ENCODE data around the gene TCHP.

The TCHP gene

DNA sequence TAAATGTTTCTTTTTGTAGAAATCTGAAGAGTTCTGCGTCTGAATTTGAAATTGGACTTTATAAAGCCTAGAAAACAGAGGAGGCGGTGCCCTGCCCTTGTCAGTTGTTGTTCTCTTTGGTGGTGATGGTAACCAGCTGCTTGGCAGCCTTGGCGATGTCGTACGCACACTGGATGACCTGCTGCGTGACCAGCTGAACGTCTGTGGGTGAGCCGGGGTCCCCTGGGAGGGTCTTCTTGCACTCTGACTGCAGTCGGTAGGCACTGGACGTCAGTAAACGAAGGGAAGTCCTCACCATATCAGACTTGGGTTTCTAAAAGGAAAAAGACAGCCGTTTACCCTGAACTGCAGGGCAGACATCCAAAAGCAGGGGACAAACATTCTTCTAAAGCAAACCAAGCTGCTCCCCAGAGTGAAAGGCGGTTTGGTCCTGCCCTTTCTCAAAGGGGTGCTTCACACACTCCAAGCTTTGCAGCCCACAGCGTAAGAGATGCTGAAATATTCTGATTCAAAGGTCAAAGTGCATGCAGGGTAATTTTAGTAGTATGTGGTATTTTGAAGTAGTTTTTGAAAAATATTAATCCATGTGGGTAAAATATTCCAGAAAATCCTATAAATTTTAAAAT lies 32.9 kb downstream of the TCHP start:
- Histone ChIP-seq H3K27ac (ENCODE audit: insufficient read depth, low read depth, low read length, poor library complexity, severe bottlenecking) (no peak overlapping the region), H3K36me3 (ENCODE audit: control insufficient read depth, insufficient read depth, low read length) (peaks cover 3% of the 10 kb centered on the region), H3K4me3 (ENCODE audit: insufficient read depth, low read depth, low read length) (no peak overlapping the region), H3K9me3 (ENCODE audit: control insufficient read depth, low read length) (no peaks in the 10 kb centered on the region), H3K4me1 (ENCODE audit: control insufficient read depth, insufficient read depth, low read length) (no peaks in the 10 kb centered on the region), H3K27me3 (ENCODE audit: control insufficient read depth, insufficient read depth, low read length, poor library complexity, severe bottlenecking) (no peaks in the 10 kb centered on the region)
- 93 to 95% methylated on average over 14 of the region's 14 CpGs for WGBS, 2 experiments

GRCh38 chr12:109934026-109934425 lies 34.0 kb downstream of the TCHP start:
- Histone ChIP-seq H3K27me3 (ENCODE audit: control insufficient read depth, insufficient read depth, low read length, poor library complexity, severe bottlenecking) (no peaks in the 10 kb centered on the region), H3K9me3 (ENCODE audit: control insufficient read depth, low read length) (no peaks in the 10 kb centered on the region), H3K4me1 (ENCODE audit: control insufficient read depth, insufficient read depth, low read length) (no peaks in the 10 kb centered on the region), H3K36me3 (ENCODE audit: control insufficient read depth, insufficient read depth, low read length) (peaks cover 12% of the 10 kb centered on the region), H3K27ac (ENCODE audit: insufficient read depth, low read depth, low read length, poor library complexity, severe bottlenecking) (no peak overlapping the region), H3K4me3 (ENCODE audit: insufficient read depth, low read depth, low read length) (no peak overlapping the region)
- WGBS, 2 experiments, result 91 to 93% methylated on average over 5 of the region's 5 CpGs

- no peaks in the 10 kb centered on the region for H3K27me3 ChIP-seq (ENCODE audit: control insufficient read depth, insufficient read depth, low read length, poor library complexity, severe bottlenecking)
- no peaks in the 10 kb centered on the region for H3K9me3 ChIP-seq (ENCODE audit: control insufficient read depth, low read length)
- H3K4me3 ChIP-seq (ENCODE audit: insufficient read depth, low read depth, low read length), result no peak overlapping the region
- peaks cover 12% of the 10 kb centered on the region for H3K36me3 ChIP-seq (ENCODE audit: control insufficient read depth, insufficient read depth, low read length)
- 94 to 95% methylated on average over 5 of the region's 5 CpGs for WGBS, 2 experiments
- no peaks in the 10 kb centered on the region for H3K4me1 ChIP-seq (ENCODE audit: control insufficient read depth, insufficient read depth, low read length)
- H3K27ac ChIP-seq (ENCODE audit: insufficient read depth, low read depth, low read length, poor library complexity, severe bottlenecking), result no peak overlapping the region
Observed at GRCh38 chr12:109937371-109937770, 37.3 kb downstream of the TCHP start.

DNA sequence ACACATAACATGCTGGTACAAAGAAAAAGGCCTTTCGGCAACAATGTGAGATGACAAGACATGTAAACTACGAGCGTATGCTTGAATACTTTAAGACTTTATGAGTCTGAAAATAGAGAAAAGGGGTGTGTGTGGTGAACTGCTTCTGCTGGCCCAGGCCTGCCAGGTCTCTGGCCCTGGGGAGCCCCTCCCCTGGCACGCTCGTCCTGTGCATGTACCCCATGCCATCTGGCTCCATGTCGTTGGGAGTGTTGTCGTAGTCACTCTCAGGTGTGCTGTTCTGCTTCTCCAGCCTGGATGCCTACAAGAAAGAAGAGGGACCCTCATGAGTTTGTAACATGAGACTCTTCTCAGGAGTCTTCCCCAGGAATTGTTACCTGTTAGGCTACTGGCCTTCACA lies 38.9 kb downstream of the TCHP start:
- peaks cover 12% of the 10 kb centered on the region for H3K36me3 ChIP-seq (ENCODE audit: control insufficient read depth, insufficient read depth, low read length)

DNA sequence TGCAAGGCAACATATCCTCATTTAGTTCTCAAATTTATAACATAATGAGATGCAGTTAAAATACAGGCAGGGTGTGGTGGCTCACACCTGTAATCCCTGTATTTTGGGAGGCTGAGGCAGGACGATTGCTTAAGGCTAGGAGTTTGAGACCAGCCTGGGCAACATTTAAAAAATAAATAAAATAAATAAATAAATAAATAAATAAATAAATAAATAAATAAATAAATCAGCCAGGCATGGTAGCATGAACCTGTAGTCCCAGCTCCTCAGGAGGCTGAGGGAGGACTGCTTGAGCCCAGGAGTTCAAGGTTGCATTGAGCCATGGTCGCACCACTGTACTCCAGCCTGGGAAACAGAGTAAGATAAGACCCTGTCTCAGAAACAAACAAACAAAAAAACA lies 39.4 kb downstream of the TCHP start:
- 86 to 95% methylated on average over 2 of the region's 2 CpGs for WGBS, 2 experiments
- no peak overlapping the region for H3K4me3 ChIP-seq (ENCODE audit: insufficient read depth, low read depth, low read length)
- no peak overlapping the region for H3K27ac ChIP-seq (ENCODE audit: insufficient read depth, low read depth, low read length, poor library complexity, severe bottlenecking)
- H3K9me3 ChIP-seq (ENCODE audit: control insufficient read depth, low read length), result no peaks in the 10 kb centered on the region
- H3K4me1 ChIP-seq (ENCODE audit: control insufficient read depth, insufficient read depth, low read length), result no peaks in the 10 kb centered on the region
- no peaks in the 10 kb centered on the region for H3K27me3 ChIP-seq (ENCODE audit: control insufficient read depth, insufficient read depth, low read length, poor library complexity, severe bottlenecking)
- peaks cover 12% of the 10 kb centered on the region for H3K36me3 ChIP-seq (ENCODE audit: control insufficient read depth, insufficient read depth, low read length)

More for the DNA sequence above, 38.9 kb downstream of the TCHP start:
- Histone ChIP-seq H3K27me3 (ENCODE audit: control insufficient read depth, insufficient read depth, low read length, poor library complexity, severe bottlenecking) (no peaks in the 10 kb centered on the region), H3K4me1 (ENCODE audit: control insufficient read depth, insufficient read depth, low read length) (no peaks in the 10 kb centered on the region), H3K4me3 (ENCODE audit: insufficient read depth, low read depth, low read length) (no peak overlapping the region), H3K27ac (ENCODE audit: insufficient read depth, low read depth, low read length, poor library complexity, severe bottlenecking) (no peak overlapping the region), H3K9me3 (ENCODE audit: control insufficient read depth, low read length) (no peaks in the 10 kb centered on the region)
- WGBS, 2 experiments, result 95 to 97% methylated on average over 7 of the region's 7 CpGs

DNA sequence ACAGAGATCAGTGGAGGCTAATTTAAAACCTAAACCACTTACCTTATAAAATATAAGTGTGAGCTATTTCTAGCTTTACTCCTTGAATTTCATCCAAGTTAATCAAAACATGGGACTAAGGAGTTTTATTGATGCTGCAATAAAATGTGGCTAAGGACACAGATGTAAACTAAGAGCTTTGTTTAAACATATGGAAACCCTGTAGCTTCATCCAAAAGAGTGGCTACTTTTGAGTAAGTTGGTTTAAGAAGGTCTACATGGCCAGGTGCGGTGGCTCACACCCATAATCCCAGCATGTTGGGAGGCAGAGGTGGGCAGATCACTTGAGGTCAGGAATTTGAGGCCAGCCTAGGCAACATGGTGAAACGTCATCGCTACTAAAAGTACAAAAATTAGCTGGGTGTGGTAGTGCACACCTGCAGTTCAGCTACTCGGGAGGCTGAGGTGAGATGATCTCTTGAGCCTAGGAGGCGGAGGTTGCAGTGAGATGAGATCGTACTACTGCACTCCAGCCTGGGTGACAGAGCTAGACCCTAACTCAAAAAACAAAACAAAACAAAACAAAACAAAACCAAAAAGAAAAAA lies 40.4 kb downstream of the TCHP start:
- Histone ChIP-seq H3K36me3 (ENCODE audit: control insufficient read depth, insufficient read depth, low read length) (peaks cover 12% of the 10 kb centered on the region), H3K27ac (ENCODE audit: insufficient read depth, low read depth, low read length, poor library complexity, severe bottlenecking) (no peak overlapping the region), H3K27me3 (ENCODE audit: control insufficient read depth, insufficient read depth, low read length, poor library complexity, severe bottlenecking) (no peaks in the 10 kb centered on the region), H3K4me1 (ENCODE audit: control insufficient read depth, insufficient read depth, low read length) (peaks cover 8% of the 10 kb centered on the region), H3K4me3 (ENCODE audit: insufficient read depth, low read depth, low read length) (no peak overlapping the region), H3K9me3 (ENCODE audit: control insufficient read depth, low read length) (no peaks in the 10 kb centered on the region)
- 87 to 88% methylated on average over 6 of the region's 6 CpGs for WGBS, 2 experiments

DNA sequence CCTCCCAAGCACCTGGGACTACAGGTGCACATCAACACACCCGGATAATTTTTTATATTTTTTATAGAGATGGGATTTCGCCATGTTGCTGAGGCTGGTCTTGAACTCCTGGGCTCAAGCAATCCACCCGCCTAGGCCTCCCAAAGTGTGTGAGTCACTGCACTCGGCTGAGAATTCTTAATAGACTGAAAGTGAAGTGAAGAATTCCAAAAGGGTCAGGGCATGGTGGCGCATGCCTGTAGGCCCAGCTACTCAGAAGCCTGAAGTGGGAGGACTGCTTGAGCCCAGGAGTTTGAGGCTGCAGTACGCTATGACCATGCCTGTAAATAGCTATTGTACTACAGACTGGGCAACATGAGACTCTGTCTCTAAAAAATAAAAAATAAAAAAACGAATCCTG lies 43.7 kb downstream of the TCHP start:
- Histone ChIP-seq H3K27me3 (ENCODE audit: control insufficient read depth, insufficient read depth, low read length, poor library complexity, severe bottlenecking) (no peaks in the 10 kb centered on the region), H3K4me3 (ENCODE audit: insufficient read depth, low read depth, low read length) (no peak overlapping the region), H3K9me3 (ENCODE audit: control insufficient read depth, low read length) (no peaks in the 10 kb centered on the region), H3K4me1 (ENCODE audit: control insufficient read depth, insufficient read depth, low read length) (peaks cover 22% of the 10 kb centered on the region), H3K27ac (ENCODE audit: insufficient read depth, low read depth, low read length, poor library complexity, severe bottlenecking) (no peak overlapping the region), H3K36me3 (ENCODE audit: control insufficient read depth, insufficient read depth, low read length) (peaks cover 2% of the 10 kb centered on the region)
- 91 to 94% methylated on average over 7 of the region's 7 CpGs for WGBS, 2 experiments

DNA sequence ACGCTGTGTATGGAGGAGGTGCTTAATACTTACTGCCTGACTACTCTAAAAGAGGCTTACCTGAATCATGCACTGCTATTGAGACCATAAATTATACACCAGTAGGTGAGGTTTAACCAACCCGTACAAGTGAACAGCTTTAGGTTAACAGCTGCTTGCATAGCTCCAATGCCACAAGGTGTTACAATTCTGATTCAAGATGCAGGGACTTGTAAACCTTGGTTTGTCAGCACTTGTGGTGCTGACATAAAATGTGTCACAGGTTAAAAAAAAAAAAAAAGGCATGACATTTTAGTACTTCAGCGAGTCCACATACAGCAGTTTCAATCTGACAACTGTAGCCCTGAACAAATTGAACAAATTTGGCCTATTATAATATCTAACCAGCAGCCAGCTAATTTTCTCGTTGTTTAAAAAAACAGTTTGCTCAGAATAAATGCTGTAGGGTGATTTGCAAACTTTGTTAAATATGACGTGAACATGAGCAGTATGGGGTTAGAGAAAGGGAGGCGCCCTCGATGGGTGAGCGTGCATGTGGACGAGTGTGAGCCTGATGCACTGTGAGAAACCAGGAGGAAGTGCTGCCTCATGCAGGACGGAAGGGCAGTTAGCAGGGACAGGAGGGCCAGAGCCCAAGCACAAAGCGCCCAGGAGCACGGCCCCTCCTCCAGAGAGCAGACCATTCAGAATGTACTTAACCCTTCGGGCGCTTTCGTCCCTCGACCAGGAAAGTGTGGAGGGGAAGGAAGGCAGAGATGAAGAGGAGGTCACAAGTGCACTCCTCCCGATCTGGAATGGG lies 44.7 kb downstream of the TCHP start:
- 24% methylated on average over 17 of the region's 17 CpGs for WGBS, 2 experiments
- Histone ChIP-seq H3K27ac (ENCODE audit: insufficient read depth, low read depth, low read length, poor library complexity, severe bottlenecking) (no peak overlapping the region), H3K4me1 (ENCODE audit: control insufficient read depth, insufficient read depth, low read length) (peaks cover 22% of the 10 kb centered on the region)

GRCh38 chr12:109946505-109946904 lies 46.4 kb downstream of the TCHP start:
- peaks cover 22% of the 10 kb centered on the region for H3K4me1 ChIP-seq (ENCODE audit: control insufficient read depth, insufficient read depth, low read length)
- H3K36me3 ChIP-seq (ENCODE audit: control insufficient read depth, insufficient read depth, low read length), result peaks cover 8% of the 10 kb centered on the region
- H3K4me3 ChIP-seq (ENCODE audit: insufficient read depth, low read depth, low read length), result no peak overlapping the region

More for the DNA sequence above, 44.7 kb downstream of the TCHP start:
- H3K4me3 ChIP-seq (ENCODE audit: insufficient read depth, low read depth, low read length), result no peak overlapping the region
- H3K36me3 ChIP-seq (ENCODE audit: control insufficient read depth, insufficient read depth, low read length), result no peaks in the 10 kb centered on the region
- H3K27me3 ChIP-seq (ENCODE audit: control insufficient read depth, insufficient read depth, low read length, poor library complexity, severe bottlenecking), result no peaks in the 10 kb centered on the region
- no peaks in the 10 kb centered on the region for H3K9me3 ChIP-seq (ENCODE audit: control insufficient read depth, low read length)

DNA sequence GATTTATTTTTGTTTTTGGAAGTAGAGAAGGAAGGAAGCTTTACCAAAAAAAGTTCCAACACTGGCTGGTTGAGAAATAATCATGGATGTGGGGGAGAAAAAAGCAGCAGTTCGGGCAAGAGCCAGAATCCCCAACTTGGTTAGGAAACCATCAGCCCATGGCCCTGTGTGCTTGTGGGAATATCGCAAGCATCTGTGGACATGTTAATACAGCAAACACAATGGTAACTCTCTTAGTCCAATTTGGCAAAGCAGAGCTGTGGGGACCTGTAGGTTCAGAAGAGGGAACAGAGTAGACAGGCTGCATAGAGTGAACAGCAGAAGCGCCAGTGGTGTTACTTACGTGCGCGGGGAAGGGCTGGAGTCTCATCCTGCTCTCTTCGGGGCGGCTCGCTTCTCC lies 46.8 kb downstream of the TCHP start:
- no peak overlapping the region for H3K27ac ChIP-seq (ENCODE audit: insufficient read depth, low read depth, low read length, poor library complexity, severe bottlenecking)
- H3K4me3 ChIP-seq (ENCODE audit: insufficient read depth, low read depth, low read length), result no peak overlapping the region
- H3K9me3 ChIP-seq (ENCODE audit: control insufficient read depth, low read length), result no peaks in the 10 kb centered on the region
- WGBS, 2 experiments, result 92 to 93% methylated on average over 9 of the region's 9 CpGs
- no peaks in the 10 kb centered on the region for H3K27me3 ChIP-seq (ENCODE audit: control insufficient read depth, insufficient read depth, low read length, poor library complexity, severe bottlenecking)
- peaks cover 22% of the 10 kb centered on the region for H3K4me1 ChIP-seq (ENCODE audit: control insufficient read depth, insufficient read depth, low read length)
- peaks cover 10% of the 10 kb centered on the region for H3K36me3 ChIP-seq (ENCODE audit: control insufficient read depth, insufficient read depth, low read length)

More at GRCh38 chr12:109946505-109946904, 46.4 kb downstream of the TCHP start:
- Histone ChIP-seq H3K27ac (ENCODE audit: insufficient read depth, low read depth, low read length, poor library complexity, severe bottlenecking) (no peak overlapping the region), H3K9me3 (ENCODE audit: control insufficient read depth, low read length) (no peaks in the 10 kb centered on the region), H3K27me3 (ENCODE audit: control insufficient read depth, insufficient read depth, low read length, poor library complexity, severe bottlenecking) (no peaks in the 10 kb centered on the region)
- 5 to 7% methylated on average over 5 of the region's 5 CpGs for WGBS, 2 experiments

All from ectodermal cell (in vitro differentiated cells).